ENCODE measurements around the gene FAM124A.

Gene FAM124A

DNA sequence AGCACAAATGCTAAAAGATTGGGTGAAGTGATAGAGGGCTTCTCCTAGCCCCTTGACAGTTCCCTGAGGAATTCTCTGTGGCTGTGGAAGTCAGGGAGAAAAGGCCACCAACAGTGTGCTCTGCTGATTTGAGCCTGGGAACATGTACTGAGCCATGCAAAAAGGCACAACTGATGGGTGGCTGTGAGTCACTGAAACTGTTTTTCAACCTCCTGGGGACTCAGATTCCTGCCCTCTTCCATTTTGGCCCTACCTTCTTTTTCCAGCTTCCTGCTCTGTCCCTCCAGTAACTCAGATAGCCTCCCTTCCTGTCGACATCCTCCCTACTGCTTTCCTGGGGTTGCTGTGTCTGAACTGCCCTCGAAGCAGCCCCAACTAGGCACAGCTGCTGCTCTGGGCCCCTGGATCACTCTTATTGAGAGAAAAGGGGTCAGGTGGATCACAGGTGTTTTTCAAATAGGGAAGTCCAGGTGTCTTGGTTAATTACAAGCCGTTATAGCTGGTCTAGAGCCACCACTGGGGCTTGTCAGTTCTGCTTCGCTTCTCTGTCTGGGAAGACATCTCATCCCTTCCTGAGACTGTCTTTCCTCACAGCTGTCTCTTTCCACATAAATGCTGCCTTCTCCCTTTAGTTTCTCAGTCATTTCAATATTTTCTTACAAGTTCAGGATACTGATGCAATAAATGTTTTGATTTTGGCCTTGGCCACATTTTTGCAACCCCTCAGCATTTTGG lies 13.7 kb downstream of the FAM124A start:
- intact Hi-C loops (cut with DNase I) = no loop called here
- DNase-seq = peak in 1 of 42 donors; percentile 35

GRCh38 chr13:51236491-51236792 lies 14.2 kb downstream of the FAM124A start:
- intact Hi-C loops (cut with DNase I) = no loop called here
- DNase-seq = no peak

DNA sequence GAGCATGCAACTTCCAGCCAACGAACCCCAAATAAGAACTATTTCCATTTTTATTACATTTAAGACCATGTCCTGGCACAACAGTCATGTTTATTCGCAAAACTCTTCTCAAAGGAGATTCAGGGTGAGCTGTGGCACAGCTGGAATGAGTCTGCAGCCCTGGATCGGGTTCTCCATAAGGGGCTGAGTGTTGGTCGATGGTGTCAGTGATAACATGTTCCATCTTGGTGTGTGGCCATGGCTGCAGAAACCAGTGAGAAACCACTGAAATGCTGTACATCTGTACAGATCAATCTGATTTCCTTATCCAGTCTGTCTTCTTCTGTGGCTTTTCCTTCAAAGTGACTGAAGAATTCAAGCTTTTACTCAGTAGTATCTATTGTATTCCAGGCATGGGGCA lies 15.2 kb downstream of the FAM124A start:
- intact Hi-C loops (cut with DNase I) = no loop called here
- DNase-seq = peak in 1 of 42 donors; percentile 16

- DNase-seq = peak in 1 of 42 donors; percentile 25
These were observed 15.7 kb downstream of the FAM124A start for GRCh38 chr13:51237887-51238286.

GRCh38 chr13:51240178-51240577 lies 18.0 kb downstream of the FAM124A start:
- DNase-seq = peak in 1 of 42 donors; percentile 12
- intact Hi-C loops (cut with DNase I) = no loop called here

More at GRCh38 chr13:51237887-51238286, 15.7 kb downstream of the FAM124A start:
- intact Hi-C loops (cut with DNase I) = no loop called here

GRCh38 chr13:51240958-51241357 lies 18.8 kb downstream of the FAM124A start:
- intact Hi-C loops (cut with DNase I) = no loop called here
- no peak for DNase-seq

DNA sequence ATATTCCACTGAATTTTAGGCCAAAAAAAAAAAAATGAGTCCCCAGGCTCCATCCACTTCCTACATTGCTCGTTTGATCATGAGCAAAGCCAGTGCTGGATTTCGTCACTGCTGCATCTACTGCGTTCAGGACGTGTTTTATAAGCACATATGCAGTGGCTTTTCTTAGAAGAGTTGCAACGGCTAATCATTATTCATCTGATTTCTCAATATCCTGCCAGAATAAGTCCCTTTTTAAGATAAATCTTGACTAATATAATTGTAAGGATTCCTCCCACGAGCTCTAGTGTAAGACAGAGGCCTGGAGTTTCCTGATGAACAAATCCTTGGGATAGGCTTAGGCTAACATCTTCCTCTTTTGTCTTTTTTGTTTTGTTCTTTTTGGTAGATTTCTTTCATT lies 19.5 kb downstream of the FAM124A start:
- intact Hi-C loops (cut with DNase I) = no loop called here
- peak in 6 of 42 donors; percentile 22 to 67 (median 47) for DNase-seq

GRCh38 chr13:51243227-51243626 lies 21.0 kb downstream of the FAM124A start:
- intact Hi-C loops (cut with DNase I) = no loop called here
- peak in 1 of 42 donors; percentile 42 for DNase-seq

DNA sequence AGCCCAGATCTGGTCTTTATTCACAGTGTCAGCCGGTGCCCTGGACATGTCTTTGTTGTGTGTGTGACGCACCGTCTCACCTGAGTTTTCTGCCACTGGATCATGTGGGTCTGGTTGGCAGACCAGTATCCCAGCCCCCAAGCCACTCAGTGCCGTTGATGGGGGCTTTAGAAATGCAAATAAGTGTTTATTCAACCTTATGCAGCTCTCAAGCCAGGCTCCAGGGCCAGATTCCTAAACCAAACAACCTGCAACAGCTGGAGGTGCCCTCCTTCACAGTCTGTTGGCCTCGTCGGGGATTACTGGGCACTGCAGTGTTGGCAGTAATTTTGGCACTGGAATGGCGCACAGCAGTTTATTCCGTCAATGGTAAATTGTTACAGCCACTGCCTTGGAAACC lies 21.6 kb downstream of the FAM124A start:
- intact Hi-C loops (cut with DNase I) = no loop called here
- DNase-seq = peak in 1 of 42 donors; percentile 66

DNA sequence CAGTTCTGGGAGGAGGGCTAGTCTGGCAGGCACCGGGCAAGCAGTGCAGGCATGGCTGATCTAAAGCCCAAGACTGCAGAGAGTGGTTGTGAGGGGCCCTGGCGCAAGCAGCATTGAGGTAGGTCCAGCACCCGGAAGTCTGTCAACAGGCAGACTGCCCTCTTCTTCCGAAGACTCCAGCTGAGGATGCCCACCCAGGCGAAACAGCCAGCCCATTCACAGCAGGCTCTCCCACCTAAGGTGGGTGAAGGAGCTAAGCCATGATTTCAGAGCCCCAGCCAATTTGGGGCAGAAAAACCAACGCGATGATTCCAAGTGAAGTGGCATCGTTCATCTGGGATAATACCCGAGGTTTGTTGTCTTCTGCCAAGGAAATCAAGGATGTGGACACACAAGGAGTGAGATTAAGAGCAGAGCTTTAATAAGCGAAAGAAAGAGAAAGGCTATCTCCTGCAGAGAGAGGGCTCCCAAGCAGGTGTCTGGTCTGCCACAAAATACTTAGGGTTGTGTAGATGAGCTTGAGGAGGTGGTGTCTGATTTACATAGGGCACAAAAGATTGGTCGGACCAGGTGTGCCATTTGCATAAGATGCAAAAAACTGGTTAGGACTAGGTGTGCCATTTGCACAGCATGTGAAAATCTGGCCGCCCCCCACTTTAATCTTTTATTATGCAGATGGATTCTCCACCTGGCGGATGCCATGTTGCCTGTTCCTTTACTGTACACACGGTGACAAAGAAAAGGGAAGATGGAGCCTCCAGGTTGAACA lies 22.6 kb downstream of the FAM124A start:
- DNase-seq = peak in 1 of 42 donors; percentile 44
- intact Hi-C loops (cut with DNase I) = no loop called here

- intact Hi-C loops (cut with DNase I) = no loop called here
- peak in 1 of 42 donors; percentile 41 for DNase-seq
These were observed 23.4 kb downstream of the FAM124A start for GRCh38 chr13:51245583-51245982.

GRCh38 chr13:51246025-51246417 lies 23.8 kb downstream of the FAM124A start:
- intact Hi-C loops (cut with DNase I) = no loop called here
- peak in 2 of 42 donors; percentile 48 to 66 for DNase-seq

DNA sequence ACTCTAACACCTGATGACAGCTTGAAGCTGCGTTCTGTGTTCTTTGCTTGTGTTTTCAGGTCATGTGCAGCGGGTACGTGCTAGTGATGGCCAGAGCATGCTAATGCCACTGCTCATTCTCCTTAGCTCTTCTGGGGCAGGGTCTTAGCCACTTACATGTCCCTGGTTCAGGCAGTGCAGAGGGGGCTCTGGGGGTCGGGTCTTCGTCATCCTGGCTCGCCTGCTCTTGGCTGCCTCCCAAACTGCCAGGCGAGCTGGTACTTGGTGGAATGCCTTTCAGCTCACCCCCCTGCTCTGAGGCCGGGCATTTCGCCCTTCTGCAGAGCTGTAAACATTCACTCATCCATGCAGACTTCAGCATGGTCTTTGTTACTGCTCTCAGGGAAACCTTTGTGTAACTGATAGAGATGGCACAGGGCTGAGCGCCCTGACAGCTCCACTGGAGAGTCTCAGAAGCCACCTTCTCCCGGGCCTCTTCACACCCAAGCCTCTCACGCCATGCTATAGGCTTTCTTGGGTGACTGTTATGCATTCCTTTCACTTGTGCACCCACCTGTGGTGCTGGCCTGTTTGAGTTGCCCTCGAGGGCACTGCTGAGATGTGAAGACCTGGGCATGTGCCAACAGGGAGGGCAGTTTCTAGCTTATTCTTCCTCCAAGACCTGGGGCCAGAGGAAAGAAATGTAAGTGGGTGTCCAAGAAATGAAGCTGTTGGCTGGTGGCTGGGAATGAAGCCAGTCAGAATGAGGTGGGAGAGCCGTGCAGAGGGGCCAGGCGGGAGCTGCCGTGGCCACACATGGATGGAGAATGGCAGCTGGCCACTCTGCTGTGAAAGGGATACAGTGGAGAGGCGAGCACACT lies 24.4 kb downstream of the FAM124A start:
- peak; percentile 61 to 93 (median 86) for DNase-seq
- intact Hi-C loops (cut with DNase I) = no loop called here

DNA sequence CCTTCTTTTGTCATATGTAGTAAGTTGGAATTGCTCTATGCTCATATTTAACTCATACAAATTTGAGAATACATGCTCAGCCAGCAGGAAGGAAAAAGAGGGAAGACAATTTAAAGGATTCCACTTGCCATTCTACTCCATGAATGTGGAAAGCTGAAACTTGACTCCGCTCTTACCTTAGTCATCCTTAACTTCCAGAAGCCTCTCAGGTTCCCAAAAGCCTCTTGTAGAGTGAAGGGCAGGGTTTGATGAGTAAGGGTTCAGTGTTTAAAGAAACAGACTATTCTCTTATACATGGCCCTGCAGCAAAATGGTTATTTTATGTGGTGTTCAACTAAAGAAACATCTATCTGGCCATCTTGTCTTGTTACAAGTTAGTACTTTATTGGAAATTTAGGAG lies 27.1 kb downstream of the FAM124A start:
- DNase-seq = peak in 1 of 42 donors; percentile 27
- intact Hi-C loops (cut with DNase I) = no loop called here

GRCh38 chr13:51249770-51250741 lies 27.9 kb downstream of the FAM124A start:
- DNase-seq = peak in 3 of 42 donors; percentile 60 to 63 (median 61)
- intact Hi-C loops (cut with DNase I) = no loop called here

GRCh38 chr13:51251480-51251879 lies 29.3 kb downstream of the FAM124A start:
- peak in 2 of 42 donors; percentile 32 to 38 for DNase-seq
- intact Hi-C loops (cut with DNase I) = no loop called here

GRCh38 chr13:51252954-51253532 lies 30.8 kb downstream of the FAM124A start:
- intact Hi-C loops (cut with DNase I) = no loop called here
- DNase-seq = peak in 2 of 42 donors; percentile 9 to 16

DNA sequence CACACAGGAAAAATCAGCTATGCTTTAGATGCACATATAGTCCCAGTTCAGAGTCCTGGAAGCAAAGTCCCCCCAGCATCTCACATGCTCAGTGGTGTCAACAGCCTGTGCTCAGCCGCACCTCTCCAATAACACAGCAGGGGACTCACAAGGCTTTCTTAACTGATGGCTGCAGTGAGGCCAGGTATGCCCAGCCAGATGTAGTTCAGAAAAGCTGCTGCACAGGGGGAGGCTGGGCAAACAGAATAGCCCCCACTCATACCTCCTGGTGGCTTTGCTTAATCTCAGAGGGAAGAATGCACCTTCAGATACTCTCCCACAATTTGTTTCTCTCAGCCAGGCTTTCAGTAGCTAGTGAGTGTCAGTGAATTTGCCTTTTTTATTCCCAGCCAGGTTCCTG lies 33.4 kb downstream of the FAM124A start:
- DNase-seq = peak in 2 of 42 donors; percentile 10 to 26
- intact Hi-C loops (cut with DNase I) = no loop called here
